Activated CD8-positive, alpha-beta memory T cell treated with anti-CD3 and anti-CD28 coated beads, Interleukin-2, amount 50 U/mL, for 24 hours (primary cell): Measurements from ENCODE around the gene CADM2.
"Not testable (repeated sequence)": the region's sequence is repeated elsewhere in the genome, so short reads cannot be mapped to it uniquely, and the experiment has no call there.

Source experiments
- DNase-seq: peaks from one replicate; pipeline ENCODE4 v3.0.0-alpha.2; 2020; ENCODE audit errors: extremely low read depth

Gene CADM2

DNA sequence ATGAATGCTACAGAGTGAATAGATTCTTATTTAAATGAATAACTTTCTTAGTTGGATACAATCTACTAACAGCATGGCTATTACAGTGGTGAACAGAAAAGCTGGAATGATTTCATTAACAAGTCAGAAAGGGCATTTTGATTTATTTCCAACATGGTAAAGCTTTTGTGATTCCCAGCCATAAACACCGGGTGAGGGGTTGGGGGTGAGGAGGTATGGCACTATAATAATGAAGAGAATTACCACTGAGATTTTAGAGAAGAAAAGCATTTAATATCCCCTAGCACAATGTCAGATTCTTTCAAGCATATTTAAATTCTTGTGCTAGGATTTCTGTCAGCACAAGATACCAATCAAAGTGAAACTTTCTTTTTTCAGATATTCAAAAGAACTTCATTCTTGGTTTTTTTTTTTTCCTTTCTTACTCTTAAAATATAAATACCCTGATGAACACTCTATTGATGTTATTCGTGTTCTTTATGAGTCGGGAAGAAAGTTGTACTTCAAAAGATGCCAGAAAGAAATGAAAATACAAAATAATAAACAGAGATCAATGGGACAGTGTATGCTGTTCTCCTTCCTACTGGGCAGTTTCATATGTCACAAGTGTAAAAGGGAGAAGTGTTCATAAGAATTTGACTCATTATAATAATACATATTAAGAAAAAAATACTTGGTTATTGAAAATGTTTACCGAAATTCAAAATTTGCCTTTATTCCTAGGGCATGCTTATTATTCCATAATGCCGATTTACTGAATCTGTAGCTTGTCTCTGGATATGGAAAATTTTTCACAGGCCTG is 522.8 kb downstream of the CADM2 start:
- no peak for DNase-seq

DNA sequence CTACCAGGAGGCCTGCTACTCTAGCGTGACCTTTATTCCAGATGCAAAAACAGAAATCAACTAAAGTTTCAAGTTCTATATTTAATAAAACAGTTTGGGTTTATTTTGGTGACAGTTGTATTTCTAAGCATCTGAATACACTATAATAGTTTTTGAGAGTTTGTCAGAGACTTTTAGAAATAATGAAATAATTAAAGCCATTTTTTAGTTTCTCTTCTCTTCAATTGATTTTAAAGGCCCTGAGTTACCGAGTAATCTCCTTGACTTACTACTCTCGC is 523.4 kb downstream of the CADM2 start:
- no peak for DNase-seq

DNA sequence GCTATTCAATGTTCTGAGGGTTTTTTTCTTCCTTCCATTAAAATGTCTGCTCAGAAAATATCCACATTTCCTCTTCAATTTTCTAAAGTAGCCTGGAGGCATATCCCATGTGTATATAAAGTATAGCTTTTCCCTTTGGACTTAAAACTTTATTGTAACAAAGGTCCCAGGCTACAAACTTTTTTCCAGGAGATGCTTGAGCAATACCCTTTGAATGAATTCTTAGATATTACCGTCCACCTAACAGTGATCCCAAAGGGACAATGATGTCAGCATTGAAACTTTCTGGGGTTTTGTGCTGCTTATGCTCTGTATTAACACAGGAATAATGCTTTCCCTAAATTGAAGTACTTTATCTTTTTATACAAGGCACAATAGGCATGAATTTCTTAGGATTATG is 525.2 kb downstream of the CADM2 start:
- DNase-seq = no peak

DNA sequence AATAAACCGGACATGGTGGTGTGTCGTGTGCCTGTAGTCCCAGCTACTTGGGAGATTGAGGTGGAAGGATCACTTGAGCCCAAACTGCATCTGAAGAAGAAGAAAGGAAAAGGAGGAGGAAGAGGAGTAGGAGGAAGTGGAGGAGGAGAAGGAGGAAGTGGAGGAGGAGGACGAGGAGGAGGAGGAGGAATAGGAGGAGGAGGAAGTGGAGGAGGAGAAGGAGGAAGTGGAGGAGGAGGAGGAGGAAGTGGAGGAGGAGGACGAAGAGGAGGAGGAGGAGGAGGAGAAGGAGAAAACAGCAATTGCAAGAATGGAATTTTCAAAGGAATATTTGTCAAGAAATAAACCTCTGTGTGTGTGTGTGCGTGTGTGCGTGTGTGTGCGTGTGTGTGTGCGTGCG is 528.6 kb downstream of the CADM2 start:
- DNase-seq = no peak

DNA sequence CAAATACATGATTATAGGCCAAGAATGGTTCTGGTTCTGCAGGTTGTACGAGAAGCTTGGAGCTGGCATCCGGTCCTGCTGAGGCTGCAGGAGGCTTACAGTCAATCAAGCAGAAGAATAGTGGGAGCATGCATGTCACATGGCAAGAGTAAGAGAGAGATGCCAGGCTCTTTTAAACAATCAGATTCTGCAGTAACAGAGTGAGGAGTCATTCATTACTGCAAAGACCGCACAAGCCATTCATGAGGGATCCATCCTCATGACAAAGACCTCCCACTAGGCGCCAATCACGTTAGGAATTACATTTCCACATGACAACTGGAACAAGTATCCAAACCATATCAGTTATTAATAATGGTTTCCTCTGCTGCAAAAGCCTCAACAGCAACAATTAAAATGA is 536.8 kb downstream of the CADM2 start:
- DNase-seq = no peak

DNA sequence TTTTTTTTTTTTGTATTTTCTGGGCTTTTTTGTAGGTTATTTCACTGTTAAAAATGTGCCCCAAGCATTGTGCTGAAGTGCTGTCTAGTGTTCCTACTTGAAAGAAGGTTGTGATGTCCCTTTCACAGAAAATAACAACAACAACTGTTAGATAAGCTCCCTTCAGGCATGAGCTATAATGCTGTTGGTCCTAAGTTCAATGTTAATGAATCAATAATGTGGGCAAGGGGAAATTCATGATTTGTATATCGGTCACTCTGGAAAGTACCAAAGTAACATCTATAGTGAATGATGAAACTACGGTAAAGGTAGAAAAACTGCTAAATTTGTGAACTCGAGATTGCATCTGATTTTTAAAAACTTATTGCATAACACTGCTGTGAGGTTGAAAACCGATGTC is 539.4 kb downstream of the CADM2 start:
- no peak for DNase-seq

DNA sequence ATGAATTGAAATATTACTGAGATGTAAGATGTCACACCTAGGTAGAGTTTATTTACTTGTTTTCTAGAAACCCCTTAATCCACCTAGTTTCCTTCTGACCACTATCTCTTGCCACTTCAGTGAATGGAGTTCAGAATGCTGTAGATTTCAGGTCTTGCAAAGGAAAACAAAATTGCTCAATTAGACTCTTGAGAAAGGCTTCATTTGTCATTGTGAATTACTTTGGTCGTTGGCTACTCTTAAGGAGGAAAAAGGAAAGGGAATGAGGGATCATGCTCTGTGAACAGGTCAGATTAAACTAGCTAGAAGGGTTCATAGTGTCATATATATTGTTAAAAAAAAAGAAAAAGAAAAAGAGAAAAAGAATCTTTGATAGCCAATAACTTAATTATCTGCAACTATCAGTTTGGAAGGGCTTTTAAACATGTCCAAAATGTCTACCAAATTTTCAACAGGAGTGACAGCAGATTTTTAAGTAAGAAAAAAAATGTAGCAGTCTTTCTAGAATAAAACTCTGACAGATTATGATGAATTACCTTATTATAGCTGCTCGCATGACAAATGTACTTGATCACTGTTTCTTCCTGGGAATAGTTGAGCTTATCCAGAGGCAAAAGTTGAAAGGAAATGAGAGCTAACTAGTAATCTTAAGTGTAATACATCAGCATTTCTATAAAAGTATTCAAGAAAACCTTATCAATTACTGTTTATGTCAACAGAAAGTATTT is 543.5 kb downstream of the CADM2 start:
- DNase-seq = no peak

DNA sequence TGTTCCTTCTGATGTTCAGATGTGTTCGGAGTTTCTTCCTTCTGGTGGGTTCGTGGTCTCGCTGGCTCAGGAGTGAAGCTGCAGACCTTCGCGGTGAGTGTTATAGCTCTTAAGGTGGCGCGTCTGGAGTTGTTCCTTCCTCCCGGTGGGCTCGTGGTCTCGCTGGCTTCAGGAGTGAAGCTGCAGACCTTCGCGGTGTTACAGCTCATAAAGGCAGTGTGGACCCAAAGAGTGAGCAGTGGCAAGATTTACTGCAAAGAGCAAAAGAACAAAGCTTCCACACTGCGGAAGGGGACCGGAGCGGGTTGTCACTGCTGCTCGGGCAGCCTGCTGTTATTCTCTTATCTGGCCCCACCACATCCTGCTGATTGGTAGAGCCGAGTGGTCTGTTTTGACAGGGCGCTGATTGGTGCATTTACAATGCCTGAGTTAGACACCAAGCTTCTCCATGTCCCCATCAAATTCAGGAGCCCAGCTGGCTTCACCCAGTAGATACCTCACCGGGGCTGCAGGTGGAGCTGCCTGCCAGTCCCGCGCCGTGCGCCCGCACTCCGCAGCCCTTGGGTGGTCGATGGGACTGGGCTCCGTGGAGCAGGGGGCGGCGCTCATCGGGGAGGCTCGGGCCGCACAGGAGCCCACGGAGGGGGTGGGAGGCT is 545.5 kb downstream of the CADM2 start:
- not testable (repeated sequence) for DNase-seq

DNA sequence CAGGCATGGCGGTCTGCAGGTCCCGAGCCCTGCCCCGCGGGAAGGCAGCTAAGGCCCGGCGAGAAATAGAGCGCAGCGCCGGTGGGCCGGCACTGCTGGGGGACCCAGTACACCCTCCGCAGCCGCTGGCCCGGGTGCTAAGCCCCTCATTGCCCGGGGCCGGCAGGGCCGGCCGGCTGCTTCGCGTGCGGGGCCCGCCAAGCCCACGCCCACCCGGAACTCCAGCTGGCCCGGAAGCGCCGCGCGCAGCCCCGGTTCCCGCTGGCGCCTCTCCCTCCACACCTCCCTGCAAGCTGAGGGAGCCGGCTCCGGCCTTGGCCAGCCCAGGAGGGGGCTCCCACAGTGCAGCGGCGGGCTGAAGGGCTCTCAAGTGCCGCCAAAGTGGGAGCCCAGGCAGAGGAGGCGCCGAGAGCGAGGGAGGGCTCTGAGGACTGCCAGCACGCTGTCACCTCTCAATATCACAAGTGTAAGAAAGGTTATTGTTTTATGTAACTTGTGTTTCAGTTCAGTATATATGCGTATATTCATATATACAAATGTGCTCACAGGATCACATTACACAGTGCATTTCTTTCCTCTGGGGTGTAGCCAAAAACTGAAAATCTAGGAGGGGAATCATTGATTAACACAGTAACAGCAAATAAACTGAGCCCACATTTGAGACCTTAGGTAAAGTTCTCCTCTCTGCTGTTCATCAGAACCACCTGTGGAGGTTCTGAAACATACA is 546.2 kb downstream of the CADM2 start:
- not testable (repeated sequence) for DNase-seq

DNA sequence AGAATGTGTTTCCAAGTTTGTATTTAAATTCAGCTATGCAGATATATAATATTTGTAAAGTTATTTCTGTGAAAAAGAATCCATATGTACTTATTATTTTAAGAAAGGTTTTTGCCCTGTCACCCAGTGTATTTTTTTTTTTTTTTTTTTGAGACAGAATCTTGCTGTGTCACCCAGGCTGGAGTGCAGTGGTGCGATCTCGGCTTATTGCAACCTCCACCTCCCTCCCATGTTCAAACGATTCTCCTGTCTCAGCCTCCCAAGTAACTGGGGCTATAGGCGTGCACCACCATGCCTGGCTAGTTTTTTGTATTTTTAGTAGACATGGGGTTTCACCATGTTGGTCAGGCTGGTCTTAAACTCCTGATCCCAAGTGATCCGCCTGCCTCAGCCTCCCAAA is 548.3 kb downstream of the CADM2 start:
- DNase-seq = not testable (repeated sequence)

DNA sequence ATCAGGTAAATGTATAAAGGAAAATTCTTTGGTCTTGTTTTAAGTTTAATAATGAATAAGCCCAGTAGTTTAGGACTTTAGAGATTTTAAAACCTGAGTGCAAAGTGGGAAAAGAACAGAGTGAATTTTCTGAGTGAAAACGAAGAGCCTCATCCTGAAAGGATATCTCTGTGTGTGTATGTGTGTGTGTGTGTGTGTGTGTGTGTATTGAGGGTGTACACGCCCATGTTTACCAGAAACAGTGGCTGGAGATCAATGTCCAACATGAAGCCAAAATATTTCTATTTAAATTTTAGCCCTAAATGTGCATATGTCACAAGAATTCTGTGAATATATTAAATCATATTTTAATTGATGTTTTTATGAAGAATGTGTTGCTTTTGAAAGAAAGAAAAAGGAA is 549.9 kb downstream of the CADM2 start:
- no peak for DNase-seq

DNA sequence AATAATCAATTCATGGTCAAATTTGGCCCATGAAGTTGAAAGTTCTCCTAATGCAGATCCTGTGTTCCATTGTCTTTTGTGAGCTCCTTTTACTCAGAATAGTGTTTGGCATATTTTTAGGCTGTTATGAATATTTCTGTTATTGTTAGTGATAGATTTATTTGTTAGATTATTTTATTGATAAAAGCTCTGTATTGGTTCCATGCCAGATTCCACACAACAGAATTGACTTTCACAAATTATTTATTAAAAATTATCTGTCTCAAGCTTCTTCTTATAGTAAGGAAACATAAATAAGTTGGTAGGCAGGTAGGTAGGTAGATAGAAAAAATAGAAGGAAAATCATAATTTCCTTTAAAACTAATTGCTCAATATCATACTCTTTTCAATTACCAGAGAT is 557.4 kb downstream of the CADM2 start:
- DNase-seq = no peak

DNA sequence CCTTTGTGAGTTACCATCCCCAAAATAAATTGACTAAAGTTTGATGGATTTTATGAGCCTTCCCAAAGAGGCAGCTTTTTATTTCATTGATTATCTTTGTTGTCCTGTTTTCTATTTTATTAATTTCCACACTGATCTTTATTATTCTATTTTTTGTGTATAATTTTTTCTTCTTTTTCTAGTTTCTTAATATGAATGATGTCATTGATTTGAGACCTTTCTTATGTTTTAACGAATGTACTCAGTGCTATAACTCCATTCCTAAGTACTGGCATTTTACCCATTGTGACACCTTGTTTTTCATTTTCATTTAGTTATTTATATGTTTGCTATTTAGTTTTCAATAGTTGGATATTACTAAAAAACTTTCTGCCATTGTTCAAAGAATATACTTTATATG is 565.3 kb downstream of the CADM2 start:
- DNase-seq = no peak

DNA sequence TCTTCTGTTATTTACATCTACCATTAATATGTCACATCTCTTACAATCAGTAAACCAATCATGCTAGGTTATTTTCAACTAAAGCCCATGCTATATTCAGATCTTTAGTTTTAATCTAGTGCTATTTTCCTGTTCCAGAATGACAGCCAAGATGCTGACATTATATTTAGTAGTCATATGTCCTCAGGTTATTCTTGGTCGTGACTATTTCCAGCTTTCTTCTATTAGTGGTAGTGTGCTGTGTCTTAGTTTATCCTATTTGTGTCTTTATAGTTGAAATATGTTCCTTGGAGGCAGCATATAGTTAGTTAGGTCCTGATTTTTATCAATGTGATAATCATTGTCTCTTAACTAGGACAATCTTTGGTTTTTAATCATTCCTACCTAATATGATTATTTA is 566.5 kb downstream of the CADM2 start:
- DNase-seq = no peak

DNA sequence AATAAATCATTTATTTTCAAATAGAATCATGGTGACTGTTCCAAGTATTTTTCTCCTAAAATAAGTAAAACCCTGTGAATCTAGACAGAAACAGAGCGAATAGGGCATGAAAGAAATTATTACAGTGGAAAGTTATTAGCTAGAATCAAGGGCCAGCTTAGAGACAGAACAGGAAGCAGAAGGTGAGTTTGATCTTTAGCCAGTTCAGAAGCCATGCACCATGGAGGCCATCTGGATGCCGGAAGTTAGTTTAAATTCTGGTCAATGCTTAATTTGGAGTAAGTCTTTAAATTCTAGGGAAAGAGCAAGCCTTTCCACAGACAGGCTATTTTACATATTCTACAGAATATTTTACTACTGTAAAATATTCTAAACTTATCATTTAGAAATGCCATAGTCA is 574.8 kb downstream of the CADM2 start:
- DNase-seq = no peak

DNA sequence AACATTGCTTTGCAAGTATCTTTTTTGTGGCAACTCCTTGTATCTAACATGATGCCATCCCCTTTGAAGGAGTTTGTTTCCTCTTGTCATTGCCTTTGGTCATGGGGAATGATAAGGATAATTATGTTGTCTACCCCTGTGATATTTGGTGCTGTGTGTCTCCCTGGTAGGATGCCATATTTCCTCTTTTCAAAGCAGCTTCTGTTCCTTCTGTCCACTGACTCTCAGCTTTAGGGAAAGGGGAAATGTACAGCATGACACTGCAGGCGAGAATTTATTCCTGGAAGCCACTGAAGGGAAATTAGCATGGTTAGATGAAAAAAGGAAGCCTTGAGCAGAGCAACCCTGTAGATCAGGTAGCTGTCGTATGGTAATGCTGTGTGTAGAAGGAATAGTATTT is 576.7 kb downstream of the CADM2 start:
- no peak for DNase-seq

DNA sequence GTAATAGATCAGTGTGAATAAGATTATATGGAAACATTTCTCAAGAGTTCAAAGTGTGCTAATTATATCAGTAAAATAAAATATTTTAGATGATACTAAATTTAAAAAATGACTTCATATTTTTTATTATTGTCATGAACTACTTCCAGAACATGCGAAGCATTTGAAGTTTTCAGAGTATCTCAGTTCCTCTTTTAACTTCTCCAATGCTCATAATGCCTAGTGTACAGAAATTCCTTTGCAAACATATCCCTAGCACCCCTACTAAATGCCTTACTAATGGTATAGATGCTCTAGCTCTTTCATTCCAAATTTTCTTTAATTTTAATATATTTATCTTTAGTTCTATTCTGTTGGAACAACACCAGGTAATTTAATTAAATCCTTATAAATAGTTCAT is 580.4 kb downstream of the CADM2 start:
- no peak for DNase-seq

DNA sequence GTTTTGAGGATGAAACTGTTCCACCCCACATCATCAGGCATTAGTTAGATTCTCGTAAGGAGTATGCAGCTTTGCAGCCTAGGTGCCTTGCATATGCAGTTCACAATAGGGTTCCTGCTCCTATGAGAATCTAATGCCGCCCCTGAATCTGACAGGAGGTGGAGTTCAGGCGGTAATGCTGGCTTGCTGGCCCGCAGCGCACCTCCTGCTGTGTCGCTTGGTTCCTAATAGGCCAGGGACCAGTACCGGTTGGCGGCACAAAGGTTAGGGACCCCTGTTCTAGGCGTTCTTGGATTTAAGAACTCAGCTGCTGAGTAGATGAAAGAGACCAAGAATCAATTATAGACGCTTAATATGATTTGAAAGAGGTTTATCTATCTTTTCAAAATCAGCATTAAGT is 595.4 kb downstream of the CADM2 start:
- no peak for DNase-seq

DNA sequence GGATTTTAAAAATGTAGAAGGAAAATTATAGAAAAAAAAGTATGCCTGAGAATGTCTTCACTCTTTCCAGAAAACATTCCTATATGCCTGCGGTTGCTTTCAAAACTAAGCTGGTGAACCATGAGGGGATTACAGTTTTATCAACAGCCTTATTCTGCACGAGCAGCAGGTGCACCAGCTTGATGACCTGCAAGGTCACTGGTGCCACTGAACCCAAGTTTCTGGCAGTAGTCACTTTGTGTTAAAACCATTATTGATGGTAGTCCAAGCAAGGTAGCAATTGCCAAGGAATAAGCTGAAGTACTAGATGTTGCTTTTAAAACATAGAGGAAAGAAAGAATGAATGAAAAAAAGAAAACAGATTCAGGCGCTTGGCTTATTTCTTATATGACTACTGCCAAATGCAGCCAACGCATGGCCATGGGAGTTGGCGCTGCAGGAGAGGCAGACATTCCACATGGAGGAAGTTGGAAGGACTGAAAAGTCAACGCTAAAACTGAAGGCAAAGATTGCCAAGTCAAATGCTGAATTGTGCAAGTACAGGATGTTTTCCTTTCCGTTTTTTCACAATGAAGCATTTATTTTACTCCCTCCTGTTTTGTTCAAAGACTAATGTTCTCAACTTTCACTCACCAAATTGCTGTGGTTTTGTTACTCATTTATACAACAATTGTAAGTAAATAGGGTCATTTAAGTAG is 601.4 kb downstream of the CADM2 start:
- no peak for DNase-seq

DNA sequence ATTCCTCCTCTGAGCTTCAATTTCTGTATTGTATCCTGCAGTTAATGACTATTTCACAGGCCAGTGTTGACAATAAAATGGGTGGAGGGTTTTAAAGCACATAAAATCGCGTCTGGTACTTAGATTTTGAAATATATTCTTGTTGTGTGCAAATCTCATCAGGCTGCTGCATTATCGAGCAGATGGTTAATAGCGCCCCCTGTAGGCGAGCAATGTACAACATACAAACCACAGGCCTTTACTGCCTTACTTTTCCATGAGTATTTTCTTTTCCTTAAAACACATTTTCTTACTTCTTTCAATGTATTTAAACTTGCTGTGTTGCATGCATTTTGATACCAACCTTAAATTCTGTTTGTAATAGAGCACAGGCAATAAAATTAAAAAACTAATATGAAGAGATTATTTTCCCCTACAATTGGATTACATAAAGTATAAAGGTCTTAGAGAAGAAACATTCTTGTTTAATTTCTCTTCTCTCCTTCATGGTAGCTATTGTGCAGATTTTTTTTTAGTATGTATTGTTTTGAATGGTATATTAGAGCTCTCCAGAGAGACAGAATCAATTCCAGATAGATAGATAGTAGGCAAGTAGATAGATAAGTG is 608.4 kb downstream of the CADM2 start:
- no peak for DNase-seq

DNA sequence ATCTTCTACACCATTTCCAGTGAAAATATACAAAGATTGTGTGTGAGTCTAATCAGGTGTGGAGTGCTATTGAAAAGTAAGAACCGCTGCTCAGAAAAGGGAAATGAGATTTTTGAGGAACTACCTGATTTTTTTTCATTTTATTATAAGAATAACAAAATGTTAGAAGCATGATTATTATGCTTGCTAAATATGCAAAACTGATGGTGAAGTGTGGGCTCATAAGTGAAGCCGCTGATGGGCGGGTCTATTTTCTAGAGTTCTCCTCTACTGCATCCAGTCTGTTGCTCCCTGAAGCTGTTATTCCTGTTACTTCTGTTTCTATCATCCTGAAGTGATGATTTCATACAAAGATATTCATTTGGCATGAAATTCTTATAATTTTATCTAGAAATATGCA is 612.0 kb downstream of the CADM2 start:
- DNase-seq = no peak

DNA sequence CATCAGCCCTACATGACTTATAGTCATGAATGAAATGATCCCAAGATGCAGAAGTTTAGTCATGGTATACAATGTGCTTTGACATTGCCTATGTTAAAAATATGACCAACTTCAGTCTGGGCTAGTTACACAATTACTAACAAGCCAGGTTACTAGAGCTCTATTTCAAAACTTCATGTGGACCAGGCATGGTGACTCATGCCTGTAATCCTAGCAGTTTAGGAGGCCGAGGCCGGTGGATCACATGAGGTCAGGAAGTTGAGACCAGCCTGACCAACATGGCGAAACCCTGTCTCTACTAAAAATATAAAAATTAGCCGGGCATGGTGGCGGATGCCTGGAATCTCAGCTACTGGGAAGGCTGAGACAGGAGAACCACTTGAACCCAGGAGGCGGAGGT is 613.0 kb downstream of the CADM2 start:
- no peak for DNase-seq
